K562 (cell line): Measurements from ENCODE around the gene C1QTNF5. TPM values are rescaled to one million over a fixed set of nuclear protein-coding genes. Genes with fewer than 3 reads are reported as not detected.

Experiments used
- ARID2 ChIP-seq: fragments of 450-650 bp; IDR thresholded peaks from 2 replicates; pipeline ENCODE4 v1.6.1; 2017; ENCODE audit warnings: antibody characterized with exemption, mild to moderate bottlenecking
- CBX5 ChIP-seq: IDR thresholded peaks from 2 replicates; pipeline ENCODE4 v1.6.1; 2014; ENCODE audit warnings: low read depth, borderline replicate concordance
- CC2D1A ChIP-seq: fragments of 450-650 bp; IDR thresholded peaks from 2 replicates; pipeline ENCODE4 v1.6.1; 2017; ENCODE audit warnings: mild to moderate bottlenecking
- DIDO1 ChIP-seq: fragments of 450-650 bp; IDR thresholded peaks from 2 replicates; pipeline ENCODE4 v1.6.1; 2016; ENCODE audit warnings: low read depth, missing biosample characterization, missing genetic modification characterization
- DMBX1 ChIP-seq: fragments of 250-450 bp; sonication (Bioruptor Pico); IDR thresholded peaks from 2 replicates; pipeline ENCODE4 v1.8.0; 2022; ENCODE audit warnings: inconsistent platforms, mild to moderate bottlenecking, moderate library complexity, borderline replicate concordance
- EHMT2 ChIP-seq: fragments of 450-650 bp; IDR thresholded peaks from 2 replicates; pipeline ENCODE4 v1.6.1; 2018; ENCODE audit warnings: antibody characterized with exemption
- GABPB2 ChIP-seq: fragments of 250-450 bp; sonication (Bioruptor Pico); conservative IDR thresholded peaks from 2 replicates; pipeline ENCODE4 v1.5.1; 2021; ENCODE audit warnings: mild to moderate bottlenecking
- HDAC2 ChIP-seq: fragments of 450-650 bp; IDR thresholded peaks from 2 replicates; pipeline ENCODE4 v1.6.1; 2016; ENCODE audit warnings: mild to moderate bottlenecking
- HLTF ChIP-seq: fragments of 450-650 bp; IDR thresholded peaks from 2 replicates; pipeline ENCODE4 v1.6.1; 2016
- JUND ChIP-seq, 2 experiments: IDR thresholded peaks; 2 replicates in 1 of 2; 3 replicates in 1 of 2; pipeline ENCODE4 v1.6.1; 2011; ENCODE audit warnings: borderline replicate concordance in 2 of 2, low read depth in 2 of 2, low read length in 2 of 2, improper control_type of control experiment in 1 of 2, missing biosample characterization in 1 of 2, missing genetic modification characterization in 1 of 2, missing genetic modification reagents in 1 of 2
- NBN ChIP-seq: fragments of 450-650 bp; IDR thresholded peaks from 2 replicates; pipeline ENCODE4 v1.6.1; 2016; ENCODE audit warnings: low read depth, mild to moderate bottlenecking
- PHF21A ChIP-seq: fragments of 450-650 bp; IDR thresholded peaks from 2 replicates; pipeline ENCODE4 v1.6.1; 2017; ENCODE audit warnings: low read depth, borderline replicate concordance
- POLR2A ChIP-seq: fragments of 450-650 bp; conservative IDR thresholded peaks from 2 replicates; pipeline ENCODE4 v1.6.1; 2016
- SRF ChIP-seq, 2 experiments: fragments of 250-450, 450-650 bp in 1 of 2; sonication (Bioruptor Pico) in 1 of 2; sonication (generic) in 1 of 2; formaldehyde crosslinking; IDR thresholded peaks; 2 replicates each; pipeline versions ENCODE4 v1.5.0 to v1.5.1; 2020 to 2022; ENCODE audit warnings: mild to moderate bottlenecking in 1 of 2, missing genetic modification reagents in 1 of 2
- TOE1 ChIP-seq, 2 experiments: fragments of 450-650 bp in 1 of 2; sonication (generic) in 1 of 2; formaldehyde crosslinking in 1 of 2; IDR thresholded peaks; 2 replicates each; pipeline versions ENCODE4 v1.7.1 to v1.8.0; 2016 to 2022; ENCODE audit warnings: borderline replicate concordance in 2 of 2, mild to moderate bottlenecking in 2 of 2, antibody characterized with exemption in 1 of 2, inconsistent platforms in 1 of 2, low read depth in 1 of 2, missing genetic modification reagents in 1 of 2, moderate library complexity in 1 of 2
- U2AF2 ChIP-seq: fragments of 200-400 bp; formaldehyde crosslinking; optimal IDR thresholded peaks from 2 replicates; pipeline ENCODE3; 2017; ENCODE audit warnings: low read depth, mild to moderate bottlenecking, low read length
- XRCC3 ChIP-seq: fragments of 450-650 bp; IDR thresholded peaks from 2 replicates; pipeline ENCODE4 v1.6.1; 2017; ENCODE audit warnings: mild to moderate bottlenecking, moderate library complexity
- ZNF408 ChIP-seq: fragments of 250-450 bp; sonication (Bioruptor Pico); IDR thresholded peaks from 2 replicates; pipeline ENCODE4 v1.4.0; 2020; ENCODE audit warnings: low read depth, mild to moderate bottlenecking, moderate library complexity
- ZNF76 ChIP-seq: fragments of 250-450 bp; sonication (Bioruptor Pico); IDR thresholded peaks from 2 replicates; pipeline ENCODE4 v1.4.0; 2020; ENCODE audit warnings: mild to moderate bottlenecking, moderate library complexity, borderline replicate concordance
- polyA plus RNA-seq, 8 experiments: library from polyadenylated mRNA; depleted of rRNA in 4 of 8; stranded (reverse) in 5 of 8; unstranded in 3 of 8; fragments of >200 nt; fragmentation: Nextera tagmentation in 2 of 8; fragmentation: Illumina TruSeq in 1 of 8; extraction: Ambion mirVana in 2 of 8; extraction: Trizol in 1 of 8; gene quantifications; 2 replicates each; pipeline versions ENCODE4 v1.2.1 to v1.2.3, GENCODE V29; 2011 to 2014; ENCODE audit warnings: inconsistent platforms in 1 of 8, missing spikeins in 1 of 8
- total RNA-seq, 7 experiments: library from RNA; depleted of rRNA in 6 of 7; stranded (reverse); fragments of >200 nt in 6 of 7; fragmentation: Illumina TruSeq in 2 of 7; extraction: Trizol in 2 of 7; gene quantifications; 2 replicates each; pipeline versions ENCODE4 v1.2.1 to v1.2.3, GENCODE V29; 2011 to 2021; ENCODE audit warnings: low replicate concordance in 1 of 7
- TF ChIP-seq, protein P1 (sequence below): fragments of 250-450 bp; sonication (Bioruptor Pico); IDR thresholded peaks from 2 replicates; pipeline ENCODE4 v1.8.0; 2022; ENCODE audit warnings: inconsistent platforms, mild to moderate bottlenecking, moderate library complexity, borderline replicate concordance
- TF ChIP-seq, protein P2 (sequence below): fragments of 250-450 bp; sonication (Bioruptor Pico); IDR thresholded peaks from 2 replicates; pipeline ENCODE4 v1.8.0; 2022; ENCODE audit warnings: inconsistent platforms
- TF ChIP-seq, protein P3 (sequence below): fragments of 250-450 bp; sonication (Bioruptor Pico); IDR thresholded peaks from 2 replicates; pipeline ENCODE4 v1.4.0; 2020
- TF ChIP-seq, protein P4 (sequence below): sonication (generic); formaldehyde crosslinking; IDR thresholded peaks from 2 replicates; pipeline ENCODE4 v1.8.1; 2023; ENCODE audit warnings: mild to moderate bottlenecking, missing genetic modification reagents
- TF ChIP-seq, protein P5 (sequence below): fragments of 250-450 bp; sonication (Bioruptor Pico); IDR thresholded peaks from 2 replicates; pipeline ENCODE4 v1.8.0; 2021; ENCODE audit warnings: moderate library complexity, mild to moderate bottlenecking, inconsistent platforms

Gene C1QTNF5
- total and polyA plus RNA-seq, 9 of the 15 experiments (the other 6 are each of a cell fraction or from before 2014, with no cell fraction given), result 0.07 to 0.76 (median 0.24) TPM; not detected in 1

DNA sequence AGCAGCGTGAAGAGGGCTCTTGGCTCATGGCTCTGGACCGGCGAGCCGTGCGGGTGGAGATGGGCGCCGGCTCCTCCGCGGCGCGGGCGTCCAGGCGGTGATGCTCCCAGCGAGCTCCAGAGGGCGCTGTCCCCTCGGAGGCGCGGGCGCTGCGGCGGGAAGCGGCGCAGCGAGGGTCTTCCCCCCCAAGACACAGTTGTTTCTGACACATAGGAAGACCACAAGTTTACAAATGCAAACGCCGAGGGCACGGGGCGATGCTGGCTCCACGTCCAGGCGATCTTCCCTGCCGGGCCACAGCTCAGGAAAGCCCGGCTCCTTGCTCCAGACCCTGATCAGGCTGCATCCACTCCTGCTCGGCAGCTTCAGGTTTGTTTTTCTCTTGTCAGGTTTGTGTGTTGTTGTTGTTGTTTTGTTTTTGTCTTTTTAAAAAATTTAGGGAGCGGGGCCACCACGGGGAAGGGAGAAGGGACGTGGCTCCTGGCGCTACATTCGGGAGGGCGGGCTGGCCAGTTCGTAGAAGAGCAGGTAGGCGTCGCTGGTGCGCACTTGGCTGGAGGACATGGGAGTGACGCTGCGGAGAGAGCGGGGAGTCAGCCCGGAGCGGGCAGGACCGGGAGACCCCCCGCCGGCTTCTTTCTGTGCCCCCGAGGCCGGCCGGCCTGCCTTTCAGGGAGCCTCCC is 15.8 kb upstream of the C1QTNF5 start (continued):
- no peak for TF ChIP-seq TOE1 (IDR thresholded peaks at IDR 0.05; ENCODE audit: borderline replicate concordance)
- no peak for TF ChIP-seq TOE1 (CRISPR knock-in tag; IDR thresholded peaks at IDR 0.05; ENCODE audit: borderline replicate concordance, low read depth)
- peak; percentile 65; the same call in 1 of the 2 replicates for TF ChIP-seq NBN
- no peak for TF ChIP-seq ZNF76 (CRISPR knock-in tag)
- TF ChIP-seq, protein P1, sequence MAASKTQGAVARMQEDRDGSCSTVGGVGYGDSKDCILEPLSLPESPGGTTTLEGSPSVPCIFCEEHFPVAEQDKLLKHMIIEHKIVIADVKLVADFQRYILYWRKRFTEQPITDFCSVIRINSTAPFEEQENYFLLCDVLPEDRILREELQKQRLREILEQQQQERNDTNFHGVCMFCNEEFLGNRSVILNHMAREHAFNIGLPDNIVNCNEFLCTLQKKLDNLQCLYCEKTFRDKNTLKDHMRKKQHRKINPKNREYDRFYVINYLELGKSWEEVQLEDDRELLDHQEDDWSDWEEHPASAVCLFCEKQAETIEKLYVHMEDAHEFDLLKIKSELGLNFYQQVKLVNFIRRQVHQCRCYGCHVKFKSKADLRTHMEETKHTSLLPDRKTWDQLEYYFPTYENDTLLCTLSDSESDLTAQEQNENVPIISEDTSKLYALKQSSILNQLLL (CRISPR knock-in tag), result no peak
- peak; percentile 53; the same call in 1 of the 2 replicates for TF ChIP-seq CC2D1A
- TF ChIP-seq DIDO1 (tag), result no peak
- TF ChIP-seq HDAC2, result no peak
- peak; percentile 51; the same call in 1 of the 2 replicates for TF ChIP-seq JUND (IDR thresholded peaks at IDR 0.05; ENCODE audit: borderline replicate concordance, low read depth, low read length)
- TF ChIP-seq JUND (tag; IDR thresholded peaks at IDR 0.05; ENCODE audit: borderline replicate concordance, low read depth, low read length), result peak; percentile 21; the same call in 1 of the 3 replicates
- TF ChIP-seq EHMT2, result no peak
- no peak for TF ChIP-seq XRCC3
- TF ChIP-seq, protein P2, sequence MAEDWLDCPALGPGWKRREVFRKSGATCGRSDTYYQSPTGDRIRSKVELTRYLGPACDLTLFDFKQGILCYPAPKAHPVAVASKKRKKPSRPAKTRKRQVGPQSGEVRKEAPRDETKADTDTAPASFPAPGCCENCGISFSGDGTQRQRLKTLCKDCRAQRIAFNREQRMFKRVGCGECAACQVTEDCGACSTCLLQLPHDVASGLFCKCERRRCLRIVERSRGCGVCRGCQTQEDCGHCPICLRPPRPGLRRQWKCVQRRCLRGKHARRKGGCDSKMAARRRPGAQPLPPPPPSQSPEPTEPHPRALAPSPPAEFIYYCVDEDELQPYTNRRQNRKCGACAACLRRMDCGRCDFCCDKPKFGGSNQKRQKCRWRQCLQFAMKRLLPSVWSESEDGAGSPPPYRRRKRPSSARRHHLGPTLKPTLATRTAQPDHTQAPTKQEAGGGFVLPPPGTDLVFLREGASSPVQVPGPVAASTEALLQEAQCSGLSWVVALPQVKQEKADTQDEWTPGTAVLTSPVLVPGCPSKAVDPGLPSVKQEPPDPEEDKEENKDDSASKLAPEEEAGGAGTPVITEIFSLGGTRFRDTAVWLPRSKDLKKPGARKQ (CRISPR knock-in tag), result no peak
- TF ChIP-seq, protein P3, sequence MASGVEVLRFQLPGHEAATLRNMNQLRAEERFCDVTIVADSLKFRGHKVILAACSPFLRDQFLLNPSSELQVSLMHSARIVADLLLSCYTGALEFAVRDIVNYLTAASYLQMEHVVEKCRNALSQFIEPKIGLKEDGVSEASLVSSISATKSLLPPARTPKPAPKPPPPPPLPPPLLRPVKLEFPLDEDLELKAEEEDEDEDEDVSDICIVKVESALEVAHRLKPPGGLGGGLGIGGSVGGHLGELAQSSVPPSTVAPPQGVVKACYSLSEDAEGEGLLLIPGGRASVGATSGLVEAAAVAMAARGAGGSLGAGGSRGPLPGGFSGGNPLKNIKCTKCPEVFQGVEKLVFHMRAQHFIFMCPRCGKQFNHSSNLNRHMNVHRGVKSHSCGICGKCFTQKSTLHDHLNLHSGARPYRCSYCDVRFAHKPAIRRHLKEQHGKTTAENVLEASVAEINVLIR (CRISPR knock-in tag), result no peak
- no peak for TF ChIP-seq POLR2A
- TF ChIP-seq U2AF2, result no peak
- TF ChIP-seq ZNF408, result no peak
- TF ChIP-seq, protein P4, sequence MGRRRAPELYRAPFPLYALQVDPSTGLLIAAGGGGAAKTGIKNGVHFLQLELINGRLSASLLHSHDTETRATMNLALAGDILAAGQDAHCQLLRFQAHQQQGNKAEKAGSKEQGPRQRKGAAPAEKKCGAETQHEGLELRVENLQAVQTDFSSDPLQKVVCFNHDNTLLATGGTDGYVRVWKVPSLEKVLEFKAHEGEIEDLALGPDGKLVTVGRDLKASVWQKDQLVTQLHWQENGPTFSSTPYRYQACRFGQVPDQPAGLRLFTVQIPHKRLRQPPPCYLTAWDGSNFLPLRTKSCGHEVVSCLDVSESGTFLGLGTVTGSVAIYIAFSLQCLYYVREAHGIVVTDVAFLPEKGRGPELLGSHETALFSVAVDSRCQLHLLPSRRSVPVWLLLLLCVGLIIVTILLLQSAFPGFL (CRISPR knock-in tag), result no peak
- no peak for TF ChIP-seq DMBX1 (CRISPR knock-in tag)
- TF ChIP-seq CBX5, result no peak
- peak; percentile 67; the same call in 1 of the 2 replicates for TF ChIP-seq ARID2
- TF ChIP-seq HLTF, result peak; percentile 58; the same call in 1 of the 2 replicates
- no peak for TF ChIP-seq GABPB2
- TF ChIP-seq SRF (CRISPR knock-in tag; IDR thresholded peaks at IDR 0.05), result no peak
- TF ChIP-seq, protein P5, sequence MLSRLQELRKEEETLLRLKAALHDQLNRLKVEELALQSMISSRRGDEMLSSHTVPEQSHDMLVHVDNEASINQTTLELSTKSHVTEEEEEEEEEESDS, result no peak
- no peak for TF ChIP-seq PHF21A
